MM.1S (cell line): ENCODE data around the gene PSMC4.

Source experiments
- DNase-seq: peaks from one replicate; pipeline ENCODE4 v3.0.0-alpha.2; 2015
- H2AFZ ChIP-seq: fragments of 300-600 bp; sonication (generic); 2 replicates; pipeline ENCODE4 v1.6.0; 2016; ENCODE audit warnings: antibody characterized with exemption, low read length
- H3F3A ChIP-seq: fragments of 300-600 bp; sonication (generic); 2 replicates; pipeline ENCODE4 v1.6.1; 2016; ENCODE audit warnings: mild to moderate bottlenecking, antibody characterized with exemption, low read length, moderate library complexity, mixed read lengths; ENCODE audit not compliant: insufficient read depth
- H3K27ac ChIP-seq: fragments of 300-600 bp; sonication (generic); 2 replicates; pipeline ENCODE4 v1.5.1; 2016; ENCODE audit warnings: mild to moderate bottlenecking, low read length
- H3K27me3 ChIP-seq: fragments of 300-600 bp; sonication (generic); replicated peaks from 2 replicates; pipeline ENCODE4 v1.6.0; 2016; ENCODE audit warnings: low read length; ENCODE audit not compliant: insufficient read depth
- H3K36me3 ChIP-seq: fragments of 300-600 bp; sonication (generic); replicated peaks from 2 replicates; pipeline ENCODE4 v1.6.1; 2016; ENCODE audit warnings: mild to moderate bottlenecking, low read length, mixed read lengths; ENCODE audit not compliant: insufficient read depth
- H3K4me1 ChIP-seq: fragments of 300-600 bp; sonication (generic); 2 replicates; pipeline ENCODE4 v1.6.1; 2016; ENCODE audit warnings: low read length, mixed read lengths
- H3K4me2 ChIP-seq: fragments of 300-600 bp; sonication (generic); 2 replicates; pipeline ENCODE4 v1.6.0; 2016; ENCODE audit warnings: low read depth, low read length
- H3K4me3 ChIP-seq: fragments of 300-600 bp; sonication (generic); 2 replicates; pipeline ENCODE4 v1.5.1; 2016; ENCODE audit warnings: low read length, mixed read lengths
- H3K79me2 ChIP-seq: fragments of 300-600 bp; sonication (generic); 2 replicates; pipeline ENCODE4 v1.6.1; 2016; ENCODE audit warnings: mixed run types, low read length, mixed read lengths
- H3K9ac ChIP-seq: fragments of 300-600 bp; sonication (generic); 2 replicates; pipeline ENCODE4 v1.6.1; 2016; ENCODE audit warnings: low read length, mixed read lengths
- H3K9me2 ChIP-seq: fragments of 300-600 bp; sonication (generic); replicated peaks from 2 replicates; pipeline ENCODE4 v1.6.1; 2016; ENCODE audit warnings: mild to moderate bottlenecking, low read length, mixed read lengths; ENCODE audit not compliant: insufficient read depth
- H3K9me3 ChIP-seq: fragments of 300-600 bp; sonication (generic); replicated peaks from 2 replicates; pipeline ENCODE4 v1.6.1; 2016; ENCODE audit warnings: mild to moderate bottlenecking, low read length, mixed read lengths; ENCODE audit not compliant: insufficient read depth
- H4K20me1 ChIP-seq: fragments of 300-600 bp; sonication (generic); 2 replicates; pipeline ENCODE4 v1.6.1; 2016; ENCODE audit warnings: mild to moderate bottlenecking, low read length, moderate library complexity, mixed read lengths; ENCODE audit not compliant: insufficient read depth
- CTCF ChIP-seq: fragments of 300-600 bp; sonication (generic); IDR thresholded peaks from 2 replicates; pipeline ENCODE4 v1.5.1; 2016; ENCODE audit warnings: antibody characterized with exemption, low read length, mixed read lengths
- EZH2 ChIP-seq: fragments of 300-600 bp; sonication (generic); optimal IDR thresholded peaks from 2 replicates; pipeline ENCODE3; 2017; ENCODE audit warnings: low read depth, mild to moderate bottlenecking, antibody characterized with exemption, low read length, mixed read lengths
- EZH2phosphoT487 ChIP-seq: fragments of 300-600 bp; sonication (generic); IDR thresholded peaks from 2 replicates; pipeline ENCODE4 v1.6.1; 2018; ENCODE audit warnings: antibody characterized with exemption, low read length

The PSMC4 gene

GRCh38 chr19:39971380-39972035 is 543 bp downstream of the PSMC4 start:
- peaks cover 13% of the 10 kb centered on the region for H3K4me1 ChIP-seq
- peak; percentile 11 for DNase-seq
- peak overlapping the region; percentile 87 for H3K4me2 ChIP-seq
- peak overlapping the region; percentile 23; the same call in 1 of the 2 replicates for H3K27ac ChIP-seq
- H3K4me3 ChIP-seq, result peak overlapping the region; percentile 71
- TF ChIP-seq EZH2 (no peak), EZH2phosphoT487 (no peak), CTCF (no peak)
- H3K9me2 ChIP-seq, result no peaks in the 10 kb centered on the region
- no peaks in the 10 kb centered on the region for H3K9me3 ChIP-seq
- H3F3A ChIP-seq, result no peaks in the 10 kb centered on the region
- peak overlapping the region; percentile 82 for H3K9ac ChIP-seq
- H3K79me2 ChIP-seq, result peaks cover 43% of the 10 kb centered on the region
- no peaks in the 10 kb centered on the region for H3K27me3 ChIP-seq
- no peaks in the 10 kb centered on the region for H4K20me1 ChIP-seq
- H3K36me3 ChIP-seq, result peaks cover 16% of the 10 kb centered on the region
- H2AFZ ChIP-seq, result peak overlapping the region; percentile 55

GRCh38 chr19:39974377-39975155 is 3.6 kb downstream of the PSMC4 start:
- DNase-seq, result no peak
- no peak overlapping the region for H3K4me2 ChIP-seq
- H3K9me3 ChIP-seq, result no peaks in the 10 kb centered on the region
- H2AFZ ChIP-seq, result no peak overlapping the region
- no peaks in the 10 kb centered on the region for H4K20me1 ChIP-seq
- H3K4me3 ChIP-seq, result no peak overlapping the region
- H3K9me2 ChIP-seq, result no peaks in the 10 kb centered on the region
- TF ChIP-seq EZH2 (no peak), CTCF (no peak), EZH2phosphoT487 (no peak)
- H3K36me3 ChIP-seq, result peaks cover 16% of the 10 kb centered on the region
- H3K27ac ChIP-seq, result no peak overlapping the region
- no peaks in the 10 kb centered on the region for H3F3A ChIP-seq
- peaks cover 8% of the 10 kb centered on the region; the same call in 1 of the 2 replicates for H3K4me1 ChIP-seq
- H3K27me3 ChIP-seq, result no peaks in the 10 kb centered on the region
- no peak overlapping the region for H3K9ac ChIP-seq
- H3K79me2 ChIP-seq, result peaks cover 43% of the 10 kb centered on the region

- peaks cover 19% of the 10 kb centered on the region; the same call in 1 of the 2 replicates for H3K79me2 ChIP-seq
These were observed 11.9 kb downstream of the PSMC4 start for GRCh38 chr19:39982883-39983282.

More at GRCh38 chr19:39982883-39983282, 11.9 kb downstream of the PSMC4 start:
- H3K4me1 ChIP-seq, result no peaks in the 10 kb centered on the region
- no peaks in the 10 kb centered on the region for H4K20me1 ChIP-seq
- H3K9ac ChIP-seq, result no peak overlapping the region
- H3K27ac ChIP-seq, result no peak overlapping the region
- DNase-seq, result no peak
- no peak for TF ChIP-seq EZH2
- no peak for TF ChIP-seq CTCF
- no peaks in the 10 kb centered on the region for H3K27me3 ChIP-seq
- H3K9me2 ChIP-seq, result no peaks in the 10 kb centered on the region
- no peak overlapping the region for H3K4me3 ChIP-seq
- H3K9me3 ChIP-seq, result no peaks in the 10 kb centered on the region
- H3K36me3 ChIP-seq, result peaks cover 15% of the 10 kb centered on the region
- H3K4me2 ChIP-seq, result no peak overlapping the region
- H3F3A ChIP-seq, result peaks cover 4% of the 10 kb centered on the region; the same call in 1 of the 2 replicates
- no peak overlapping the region for H2AFZ ChIP-seq
